PC-9 (cell line): Measurements from ENCODE around the gene STX19.

Experiments used
- EZH2 ChIP-seq: fragments of 200-600 bp; sonication (generic); IDR thresholded peaks from 2 replicates; pipeline ENCODE4 v1.8.0; 2017; ENCODE audit warnings: antibody characterized with exemption, low read depth
- TF ChIP-seq, protein P1 (sequence below): fragments of 200-600 bp; sonication (generic); conservative IDR thresholded peaks from 2 replicates; pipeline ENCODE4 v1.6.1; 2017; ENCODE audit warnings: mixed run types, antibody characterized with exemption, mild to moderate bottlenecking, moderate library complexity

DNA sequence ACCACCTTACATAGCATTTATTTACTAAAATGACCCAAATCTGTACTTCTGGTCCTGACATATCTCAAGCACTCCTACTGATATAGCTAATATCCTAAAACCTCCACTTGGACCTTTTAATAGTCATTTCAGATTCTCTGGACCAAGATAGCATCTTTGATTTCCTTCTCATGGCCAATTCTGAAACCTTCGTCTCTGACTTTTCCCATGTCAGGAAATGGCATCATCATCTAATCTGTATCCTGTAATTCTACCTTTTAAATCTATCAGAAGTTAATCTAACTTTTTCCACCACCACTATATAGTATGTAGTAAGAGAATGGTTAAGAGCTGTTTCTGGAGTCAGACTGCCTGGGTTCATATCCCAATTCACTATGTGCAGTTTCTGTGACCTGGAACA is 16.2 kb downstream of the STX19 start:
- no peak for TF ChIP-seq EZH2
- TF ChIP-seq, protein P1, sequence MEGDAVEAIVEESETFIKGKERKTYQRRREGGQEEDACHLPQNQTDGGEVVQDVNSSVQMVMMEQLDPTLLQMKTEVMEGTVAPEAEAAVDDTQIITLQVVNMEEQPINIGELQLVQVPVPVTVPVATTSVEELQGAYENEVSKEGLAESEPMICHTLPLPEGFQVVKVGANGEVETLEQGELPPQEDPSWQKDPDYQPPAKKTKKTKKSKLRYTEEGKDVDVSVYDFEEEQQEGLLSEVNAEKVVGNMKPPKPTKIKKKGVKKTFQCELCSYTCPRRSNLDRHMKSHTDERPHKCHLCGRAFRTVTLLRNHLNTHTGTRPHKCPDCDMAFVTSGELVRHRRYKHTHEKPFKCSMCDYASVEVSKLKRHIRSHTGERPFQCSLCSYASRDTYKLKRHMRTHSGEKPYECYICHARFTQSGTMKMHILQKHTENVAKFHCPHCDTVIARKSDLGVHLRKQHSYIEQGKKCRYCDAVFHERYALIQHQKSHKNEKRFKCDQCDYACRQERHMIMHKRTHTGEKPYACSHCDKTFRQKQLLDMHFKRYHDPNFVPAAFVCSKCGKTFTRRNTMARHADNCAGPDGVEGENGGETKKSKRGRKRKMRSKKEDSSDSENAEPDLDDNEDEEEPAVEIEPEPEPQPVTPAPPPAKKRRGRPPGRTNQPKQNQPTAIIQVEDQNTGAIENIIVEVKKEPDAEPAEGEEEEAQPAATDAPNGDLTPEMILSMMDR, result no peak
